ENCODE measurements around the gene NEO1.
"Not testable (repeated sequence)": the region's sequence is repeated elsewhere in the genome, so short reads cannot be mapped to it uniquely, and the experiment has no call there.

The NEO1 gene

DNA sequence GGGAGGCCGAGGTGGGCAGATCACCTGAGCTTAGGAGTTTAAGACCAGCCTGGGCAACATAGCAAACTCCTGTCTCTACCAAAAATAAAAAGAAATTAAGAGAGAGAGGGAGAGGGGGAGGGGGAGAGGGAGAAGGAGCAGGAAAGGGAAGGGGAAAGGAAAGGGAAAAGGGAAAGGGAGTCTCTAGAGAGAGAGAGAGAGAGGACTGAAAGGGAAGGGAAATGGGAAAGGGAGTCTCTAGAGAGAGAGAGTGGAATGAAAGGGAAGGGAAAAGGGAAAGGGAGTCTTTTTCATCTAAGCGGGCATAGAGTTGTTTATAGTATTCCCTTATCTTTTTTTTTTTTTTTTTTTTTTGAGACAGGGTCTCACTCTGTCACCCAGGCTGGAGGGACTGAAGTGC is 148.1 kb downstream of the NEO1 start:
- no peaks in the 10 kb centered on the region for H3K27me3 ChIP-seq
- TF ChIP-seq CTCF (IDR thresholded peaks at IDR 0.05) = no peak
- intact Hi-C loops (cut with DNase I; ENCODE audit: low total_unique reads) = no loop called here
- no peak for DNase-seq
- no peak overlapping the region for H3K4me3 ChIP-seq
- H3K36me3 ChIP-seq = peaks cover 0 to 5% (median 0%) of the 10 kb centered on the region in 3 donors
- no peaks in the 10 kb centered on the region for H3K4me1 ChIP-seq
- H3K27ac ChIP-seq = no peak overlapping the region
- H3K9me3 ChIP-seq = no peaks in the 10 kb centered on the region

GRCh38 chr15:73210630-73211029 is 158.4 kb downstream of the NEO1 start:
- Histone ChIP-seq H3K27ac (no peak overlapping the region), H3K27me3 (no peaks in the 10 kb centered on the region), H3K36me3 (no peaks in the 10 kb centered on the region), H3K4me3 (no peak overlapping the region), H3K4me1 (peaks cover 0 to 13% (median 2%) of the 10 kb centered on the region in 4 donors), H3K9me3 (no peaks in the 10 kb centered on the region)
- no peak for TF ChIP-seq CTCF (IDR thresholded peaks at IDR 0.05)
- intact Hi-C loops (cut with DNase I; ENCODE audit: low total_unique reads) = no loop called here
- no peak for DNase-seq

DNA sequence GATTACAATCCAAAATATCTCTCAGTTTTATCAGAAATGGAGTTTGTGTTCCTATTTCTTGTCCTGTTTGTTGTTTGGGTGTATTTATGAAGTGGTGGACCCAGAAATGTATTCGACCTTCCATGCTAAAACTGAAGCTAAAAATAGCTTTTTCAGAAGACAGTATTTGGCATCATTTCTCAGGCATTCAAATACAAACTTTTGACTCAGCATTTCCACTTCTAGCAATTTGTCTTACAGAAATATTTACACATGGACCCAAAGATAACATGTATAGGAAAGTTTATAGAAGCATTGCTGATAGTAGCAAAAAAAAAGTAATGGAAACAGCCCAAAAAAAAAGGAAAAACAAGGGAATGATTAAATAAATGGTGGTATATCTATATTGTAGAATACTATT is 160.2 kb downstream of the NEO1 start:
- Histone ChIP-seq H3K4me3 (no peak overlapping the region), H3K36me3 (no peaks in the 10 kb centered on the region), H3K4me1 (peaks cover 0 to 13% (median 2%) of the 10 kb centered on the region in 4 donors), H3K9me3 (no peaks in the 10 kb centered on the region), H3K27ac (no peak overlapping the region), H3K27me3 (no peaks in the 10 kb centered on the region)
- intact Hi-C loops (cut with DNase I; ENCODE audit: low total_unique reads) = no loop called here
- no peak for TF ChIP-seq CTCF (IDR thresholded peaks at IDR 0.05)
- no peak for DNase-seq

GRCh38 chr15:73221450-73221849 is 169.2 kb downstream of the NEO1 start:
- DNase-seq; H3K27ac ChIP-seq; intact Hi-C loops (cut with DNase I; ENCODE audit: low total_unique reads); H3K9me3 ChIP-seq; H3K4me3 ChIP-seq; H3K36me3 ChIP-seq; H3K27me3 ChIP-seq: not testable (repeated sequence)
- peaks cover 0 to 13% (median 9%) of the 10 kb centered on the region in 4 donors for H3K4me1 ChIP-seq

DNA sequence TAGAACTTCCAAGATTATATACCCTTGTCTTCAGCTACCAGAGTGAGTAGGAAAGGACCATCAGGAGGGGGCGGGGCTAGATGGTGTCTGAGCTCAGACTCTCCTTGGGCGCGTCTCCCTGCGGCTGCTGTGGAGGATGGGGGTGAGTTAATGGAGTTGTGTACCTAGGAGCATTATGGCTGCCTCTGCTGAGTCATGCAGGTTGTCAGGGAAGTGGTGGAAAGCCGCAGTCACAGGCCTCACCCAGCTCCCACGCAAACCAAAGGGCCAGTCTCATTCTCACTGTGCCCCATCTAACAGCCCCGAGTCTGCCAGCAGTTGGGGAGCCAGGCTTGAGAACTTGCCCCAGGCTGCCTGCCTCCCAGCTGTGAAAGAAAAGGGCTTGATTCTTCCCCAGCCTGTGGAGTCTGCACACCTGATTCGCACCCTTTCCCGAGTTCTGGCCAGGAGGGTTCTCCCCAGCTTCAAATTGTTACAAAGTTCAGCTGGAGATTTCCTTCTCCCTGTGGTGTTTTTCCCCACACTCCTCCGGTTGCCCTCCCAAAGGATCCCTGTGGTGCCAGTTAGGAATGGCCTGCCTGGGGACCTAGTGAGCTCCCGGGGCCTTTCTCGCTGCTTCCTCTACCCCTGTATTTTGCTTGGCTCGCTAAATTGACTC is 173.2 kb downstream of the NEO1 start:
- H3K27me3 ChIP-seq = no peaks in the 10 kb centered on the region
- intact Hi-C loops (cut with DNase I; ENCODE audit: low total_unique reads) = no loop called here
- H3K9me3 ChIP-seq = no peaks in the 10 kb centered on the region
- peak overlapping the region; percentile 20 to 21 for H3K4me3 ChIP-seq
- peaks cover 0 to 22% (median 11%) of the 10 kb centered on the region in 4 donors for H3K4me1 ChIP-seq
- H3K27ac ChIP-seq = peak overlapping the region; percentile 27 to 65
- H3K36me3 ChIP-seq = no peaks in the 10 kb centered on the region
- TF ChIP-seq CTCF (IDR thresholded peaks at IDR 0.05) = no peak
- no peak for DNase-seq

- H3K36me3 ChIP-seq = no peaks in the 10 kb centered on the region
- peak overlapping the region; percentile 20 to 21 for H3K4me3 ChIP-seq
- DNase-seq = no peak
- TF ChIP-seq CTCF (IDR thresholded peaks at IDR 0.05) = no peak
- peak overlapping the region; percentile 27 to 65 for H3K27ac ChIP-seq
- intact Hi-C loops (cut with DNase I; ENCODE audit: low total_unique reads) = no loop called here
- no peaks in the 10 kb centered on the region for H3K9me3 ChIP-seq
- no peaks in the 10 kb centered on the region for H3K27me3 ChIP-seq
- H3K4me1 ChIP-seq = peaks cover 0 to 22% (median 11%) of the 10 kb centered on the region in 4 donors
Measured at GRCh38 chr15:73226093-73226814, 174.0 kb downstream of the NEO1 start.

Data from tibial artery (tissue), 4 donors.